ENCODE data around the gene KRT73.

Gene KRT73

DNA sequence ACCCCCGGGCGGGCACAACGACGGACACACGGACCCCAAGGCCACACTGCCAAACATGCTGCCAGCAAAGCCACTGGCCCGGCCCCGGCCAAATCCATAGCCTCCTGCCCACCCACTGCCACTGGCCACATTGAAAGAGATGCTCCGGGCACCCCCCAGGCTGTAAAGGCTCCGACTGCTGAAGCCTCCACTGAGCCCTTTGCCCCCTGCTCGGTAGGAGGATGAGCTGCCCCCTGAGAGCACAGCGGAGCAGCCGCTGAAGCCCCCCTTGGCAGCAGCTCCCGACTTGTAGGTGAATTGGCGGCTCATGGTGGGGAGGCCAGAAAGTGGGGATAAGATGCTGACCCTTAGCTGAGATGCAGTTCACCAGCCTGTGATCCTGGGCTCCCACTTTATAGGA is at the start of gene KRT73:
KRT73 (minus strand) TSS at position 344 of the 400 bp plus-strand sequence; CDS start at position 309, 35 bp downstream.
- Histone ChIP-seq H3K27ac (no peak within 1 kb of the TSS), H3K4me3 (no peak within 1 kb of the TSS), H3K36me3 (no peaks in the 10 kb centered on the region), H3K9me3 (no peaks in the 10 kb centered on the region), H3K27me3 (peaks cover 0 to 24% of the 10 kb centered on the region in 2 donors), H3K4me1 (no peaks in the 10 kb centered on the region)
- no peak for DNase-seq
- intact Hi-C loops (cut with DNase I; ENCODE audit: low total_unique reads): loop anchor here (10.0 kb wide), 1 partner anchor 227 kb away; the partner anchor contains the start of gene KRT78
- TF ChIP-seq, protein P1, sequence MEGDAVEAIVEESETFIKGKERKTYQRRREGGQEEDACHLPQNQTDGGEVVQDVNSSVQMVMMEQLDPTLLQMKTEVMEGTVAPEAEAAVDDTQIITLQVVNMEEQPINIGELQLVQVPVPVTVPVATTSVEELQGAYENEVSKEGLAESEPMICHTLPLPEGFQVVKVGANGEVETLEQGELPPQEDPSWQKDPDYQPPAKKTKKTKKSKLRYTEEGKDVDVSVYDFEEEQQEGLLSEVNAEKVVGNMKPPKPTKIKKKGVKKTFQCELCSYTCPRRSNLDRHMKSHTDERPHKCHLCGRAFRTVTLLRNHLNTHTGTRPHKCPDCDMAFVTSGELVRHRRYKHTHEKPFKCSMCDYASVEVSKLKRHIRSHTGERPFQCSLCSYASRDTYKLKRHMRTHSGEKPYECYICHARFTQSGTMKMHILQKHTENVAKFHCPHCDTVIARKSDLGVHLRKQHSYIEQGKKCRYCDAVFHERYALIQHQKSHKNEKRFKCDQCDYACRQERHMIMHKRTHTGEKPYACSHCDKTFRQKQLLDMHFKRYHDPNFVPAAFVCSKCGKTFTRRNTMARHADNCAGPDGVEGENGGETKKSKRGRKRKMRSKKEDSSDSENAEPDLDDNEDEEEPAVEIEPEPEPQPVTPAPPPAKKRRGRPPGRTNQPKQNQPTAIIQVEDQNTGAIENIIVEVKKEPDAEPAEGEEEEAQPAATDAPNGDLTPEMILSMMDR (IDR thresholded peaks at IDR 0.05): no peak

DNA sequence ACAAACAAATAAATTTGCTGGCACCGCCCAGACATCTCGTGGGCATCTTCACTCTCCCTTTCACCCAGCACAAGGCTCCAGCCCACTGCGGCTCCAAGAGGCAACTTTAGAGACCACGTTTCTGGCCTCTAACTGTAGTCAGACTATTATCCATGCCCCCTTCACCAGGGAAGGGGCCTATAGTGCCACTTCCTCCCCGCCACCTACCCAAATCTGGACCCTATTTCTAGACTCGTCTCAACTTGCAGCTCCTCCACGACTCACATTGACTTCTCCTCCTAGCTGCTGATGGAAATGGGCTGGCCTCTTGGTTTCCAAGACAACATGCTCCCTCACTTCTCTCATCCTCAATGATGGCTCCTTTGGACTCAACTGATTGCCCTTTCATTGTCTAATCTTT is 49.6 kb upstream of the KRT73 start:
- DNase-seq: no peak
- no peaks in the 10 kb centered on the region for H3K4me1 ChIP-seq
- no peak overlapping the region for H3K4me3 ChIP-seq
- no peak overlapping the region for H3K27ac ChIP-seq
- peaks cover 0 to 19% of the 10 kb centered on the region in 2 donors for H3K27me3 ChIP-seq
- TF ChIP-seq, protein P1 (IDR thresholded peaks at IDR 0.05): no peak
- intact Hi-C loops (cut with DNase I; ENCODE audit: low total_unique reads): no loop called here
- no peaks in the 10 kb centered on the region for H3K9me3 ChIP-seq
- no peaks in the 10 kb centered on the region for H3K36me3 ChIP-seq

DNA sequence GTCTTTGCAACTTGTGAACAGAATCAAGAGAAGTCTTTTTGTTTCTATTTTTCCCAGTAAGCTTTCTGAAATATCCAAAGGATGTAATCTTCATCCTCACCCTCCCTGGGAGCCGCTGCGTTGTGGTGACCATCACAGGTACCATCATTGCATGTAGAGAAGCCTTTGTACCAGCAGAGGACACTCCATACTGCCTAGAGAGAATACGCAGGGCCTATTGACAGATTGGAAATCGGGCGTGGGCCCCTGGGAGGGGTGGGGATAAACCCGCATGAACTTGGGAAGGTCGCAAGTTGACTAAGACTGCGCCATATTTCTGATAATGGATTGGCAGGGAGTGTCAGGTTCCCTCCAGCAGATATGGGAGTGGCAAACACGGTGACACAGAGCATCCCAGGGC is 49.1 kb upstream of the KRT73 start:
- TF ChIP-seq, protein P1 (IDR thresholded peaks at IDR 0.05): no peak
- intact Hi-C loops (cut with DNase I; ENCODE audit: low total_unique reads): no loop called here
- Histone ChIP-seq H3K27me3 (peaks cover 0 to 22% of the 10 kb centered on the region in 2 donors), H3K36me3 (no peaks in the 10 kb centered on the region), H3K27ac (no peak overlapping the region), H3K4me3 (no peak overlapping the region), H3K9me3 (no peaks in the 10 kb centered on the region), H3K4me1 (no peaks in the 10 kb centered on the region)
- DNase-seq: no peak

DNA sequence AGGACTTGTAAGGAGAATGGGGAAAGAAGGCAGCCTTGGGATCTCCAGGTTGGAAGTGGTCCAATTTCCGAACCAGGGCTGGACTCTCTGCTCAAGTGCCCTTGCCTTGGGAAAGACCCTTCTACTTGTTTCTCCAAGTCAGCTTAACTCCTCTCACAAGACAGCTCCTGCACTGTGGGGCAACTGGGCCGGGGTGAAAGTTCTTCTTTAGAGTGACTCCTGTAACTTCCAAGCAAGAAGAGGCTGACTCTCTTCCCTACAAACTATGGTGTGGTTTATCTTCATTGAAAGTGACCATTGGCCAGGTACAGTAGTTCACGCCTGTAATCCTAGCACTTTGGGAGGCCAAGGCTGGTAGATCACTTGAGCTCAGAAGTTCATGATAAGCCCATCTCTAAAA is 48.1 kb upstream of the KRT73 start:
- Histone ChIP-seq H3K36me3 (no peaks in the 10 kb centered on the region), H3K27ac (no peak overlapping the region), H3K27me3 (peaks cover 0 to 22% of the 10 kb centered on the region in 2 donors), H3K4me1 (no peaks in the 10 kb centered on the region), H3K4me3 (no peak overlapping the region), H3K9me3 (no peaks in the 10 kb centered on the region)
- intact Hi-C loops (cut with DNase I; ENCODE audit: low total_unique reads): no loop called here
- DNase-seq: no peak
- TF ChIP-seq, protein P1 (IDR thresholded peaks at IDR 0.05): no peak

DNA sequence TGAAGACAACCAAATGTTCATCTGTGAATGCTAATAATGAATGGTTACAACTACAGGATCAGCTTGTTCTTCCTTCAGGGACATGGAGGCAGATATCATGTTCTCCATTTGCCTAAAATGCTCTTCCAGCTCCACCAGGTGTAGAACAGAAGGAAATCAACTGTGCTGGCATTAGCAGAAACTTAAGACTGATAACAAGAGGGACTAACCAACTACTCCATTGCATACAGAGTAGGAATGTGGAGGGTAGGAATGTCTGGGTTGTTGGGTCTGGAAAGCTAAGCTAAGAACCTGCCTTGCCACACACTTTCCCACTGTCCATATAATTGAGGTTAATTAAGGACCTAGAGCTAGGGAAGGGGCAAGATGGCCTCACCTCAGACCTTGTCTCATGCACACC is 45.1 kb upstream of the KRT73 start:
- no peak overlapping the region for H3K4me3 ChIP-seq
- peaks cover 0 to 33% of the 10 kb centered on the region in 2 donors for H3K27me3 ChIP-seq
- H3K27ac ChIP-seq: no peak overlapping the region
- intact Hi-C loops (cut with DNase I; ENCODE audit: low total_unique reads): no loop called here
- H3K36me3 ChIP-seq: no peaks in the 10 kb centered on the region
- DNase-seq: no peak
- TF ChIP-seq, protein P1 (IDR thresholded peaks at IDR 0.05): no peak
- H3K9me3 ChIP-seq: no peaks in the 10 kb centered on the region
- H3K4me1 ChIP-seq: no peaks in the 10 kb centered on the region

DNA sequence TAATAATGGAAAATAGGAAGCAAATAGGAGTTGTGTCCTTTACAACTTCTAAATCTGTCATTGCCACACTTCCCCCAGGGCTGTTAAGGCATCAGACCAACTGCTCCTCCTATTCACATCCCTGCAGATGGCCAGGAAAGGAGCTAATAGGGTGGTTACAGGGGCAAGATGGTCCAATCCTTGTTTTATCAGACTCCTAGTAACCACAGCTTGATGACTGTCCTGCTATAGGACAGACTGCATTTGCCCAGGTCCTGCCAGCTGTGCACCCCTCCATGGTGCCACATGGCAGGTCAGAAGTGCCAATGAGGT is 44.5 kb upstream of the KRT73 start:
- TF ChIP-seq, protein P1 (IDR thresholded peaks at IDR 0.05): no peak
- H3K4me1 ChIP-seq: no peaks in the 10 kb centered on the region
- H3K36me3 ChIP-seq: no peaks in the 10 kb centered on the region
- intact Hi-C loops (cut with DNase I; ENCODE audit: low total_unique reads): no loop called here
- H3K27me3 ChIP-seq: peaks cover 0 to 38% of the 10 kb centered on the region in 2 donors
- DNase-seq: no peak
- H3K4me3 ChIP-seq: no peak overlapping the region
- H3K9me3 ChIP-seq: no peaks in the 10 kb centered on the region
- no peak overlapping the region for H3K27ac ChIP-seq
